H9 (cell line): ENCODE measurements around the gene ZSCAN5C. TPM values are rescaled to one million over a fixed set of nuclear protein-coding genes. Genes with fewer than 3 reads are reported as not detected.

Source experiments
- DNase-seq: peaks from one replicate; pipeline ENCODE4 v3.0.0-alpha.2; 2017
- H2AFZ ChIP-seq: one replicate; pipeline ENCODE4 v1.6.1; 2013; ENCODE audit warnings: mild to moderate bottlenecking, low read length, control low read depth, moderate library complexity
- H2AK5ac ChIP-seq: 2 replicates; pipeline ENCODE4 v1.6.1; 2013; ENCODE audit warnings: low read length, control low read depth, mixed read lengths; ENCODE audit not compliant: insufficient read length
- H2BK120ac ChIP-seq: one replicate; pipeline ENCODE4 v1.6.1; 2013; ENCODE audit warnings: low read depth, mild to moderate bottlenecking, low read length, control low read depth, inconsistent platforms; ENCODE audit not compliant: poor library complexity, severe bottlenecking
- H2BK12ac ChIP-seq: 2 replicates; pipeline ENCODE4 v1.6.1; 2013; ENCODE audit warnings: low read length, control low read depth, mixed read lengths, low read depth; ENCODE audit not compliant: insufficient read length
- H2BK15ac ChIP-seq: 2 replicates; pipeline ENCODE4 v1.6.1; 2013; ENCODE audit warnings: low read depth, low read length, control low read depth
- H2BK20ac ChIP-seq: one replicate; pipeline ENCODE4 v1.6.1; 2013; ENCODE audit warnings: low read depth, mild to moderate bottlenecking, low read length, control low read depth, inconsistent platforms; ENCODE audit not compliant: poor library complexity, severe bottlenecking
- H2BK5ac ChIP-seq: 2 replicates; pipeline ENCODE4 v1.6.1; 2013; ENCODE audit warnings: low read length, control low read depth, mixed read lengths; ENCODE audit not compliant: insufficient read length
- H3K14ac ChIP-seq: 2 replicates; pipeline ENCODE4 v1.6.1; 2013; ENCODE audit warnings: low read length, control low read depth; ENCODE audit not compliant: insufficient read depth
- H3K18ac ChIP-seq: 2 replicates; pipeline ENCODE4 v1.6.1; 2013; ENCODE audit warnings: low read depth, mild to moderate bottlenecking, mixed read lengths, low read length, control low read depth; ENCODE audit not compliant: insufficient read length
- H3K23ac ChIP-seq: 2 replicates; pipeline ENCODE4 v1.6.1; 2013; ENCODE audit warnings: low read length, control low read depth, mixed read lengths, low read depth; ENCODE audit not compliant: insufficient read length
- H3K23me2 ChIP-seq: 2 replicates; pipeline ENCODE4 v1.6.1; 2013; ENCODE audit warnings: low read depth, mild to moderate bottlenecking, mixed read lengths, low read length, control low read depth; ENCODE audit not compliant: insufficient read length, poor library complexity, severe bottlenecking
- H3K27ac ChIP-seq: 2 replicates; pipeline ENCODE4 v1.5.1; 2013; ENCODE audit warnings: low read length, control low read depth, mixed read lengths, low read depth; ENCODE audit not compliant: insufficient read length
- H3K27me3 ChIP-seq: 2 replicates; pipeline ENCODE4 v1.6.1; 2013; ENCODE audit warnings: low read length, control low read depth, inconsistent platforms; ENCODE audit not compliant: insufficient read depth
- H3K4ac ChIP-seq: 2 replicates; pipeline ENCODE4 v1.6.1; 2013; ENCODE audit warnings: low read depth, mild to moderate bottlenecking, control low read depth, inconsistent platforms, low read length, moderate library complexity
- H3K4me1 ChIP-seq: 2 replicates; pipeline ENCODE4 v1.6.1; 2013; ENCODE audit warnings: low read length, control low read depth, inconsistent platforms; ENCODE audit not compliant: insufficient read depth
- H3K4me2 ChIP-seq: 2 replicates; pipeline ENCODE4 v1.6.1; 2013; ENCODE audit warnings: low read length, control low read depth, mixed read lengths; ENCODE audit not compliant: insufficient read length, insufficient read depth
- H3K56ac ChIP-seq: 2 replicates; pipeline ENCODE4 v1.6.1; 2013; ENCODE audit warnings: low read depth, mild to moderate bottlenecking, mixed read lengths, low read length, control low read depth; ENCODE audit not compliant: insufficient read length
- H3K79me1 ChIP-seq: 2 replicates; pipeline ENCODE4 v1.6.1; 2013; ENCODE audit warnings: low read depth, mild to moderate bottlenecking, moderate library complexity, low read length, control low read depth, inconsistent platforms; ENCODE audit not compliant: insufficient read depth, poor library complexity, severe bottlenecking
- H3K79me2 ChIP-seq: 2 replicates; pipeline ENCODE4 v1.6.1; 2013; ENCODE audit warnings: low read length, control low read depth, inconsistent platforms; ENCODE audit not compliant: insufficient read depth
- H3K9ac ChIP-seq: 2 replicates; pipeline ENCODE4 v1.6.1; 2013; ENCODE audit warnings: low read length, control low read depth, mixed read lengths; ENCODE audit not compliant: insufficient read length; ENCODE audit errors: extremely low read depth
- H3K9me3 ChIP-seq: one replicate; pipeline ENCODE4 v1.6.1; 2013; ENCODE audit warnings: low read depth, low read length, inconsistent platforms; ENCODE audit not compliant: control insufficient read depth
- H3T11ph ChIP-seq: one replicate; pipeline ENCODE4 v1.6.1; 2013; ENCODE audit warnings: mild to moderate bottlenecking, low read length, control low read depth, inconsistent platforms
- H4K20me1 ChIP-seq: one replicate; pipeline ENCODE4 v1.6.1; 2013; ENCODE audit not compliant: control insufficient read depth, insufficient read length, insufficient read depth
- H4K5ac ChIP-seq: 2 replicates; pipeline ENCODE4 v1.6.1; 2013; ENCODE audit warnings: low read depth, mild to moderate bottlenecking, mixed read lengths, low read length, control low read depth; ENCODE audit not compliant: insufficient read length
- H4K8ac ChIP-seq: replicated peaks from 2 replicates; pipeline ENCODE4 v1.6.1; 2013; ENCODE audit warnings: low read length, control low read depth, mixed read lengths, low read depth; ENCODE audit not compliant: insufficient read length
- H4K91ac ChIP-seq: 2 replicates; pipeline ENCODE4 v1.6.1; 2013; ENCODE audit warnings: low read depth, mild to moderate bottlenecking, moderate library complexity, mixed read lengths, low read length, control low read depth; ENCODE audit not compliant: insufficient read length
- H3K27ac Mint-ChIP-seq, 3 experiments: 2 replicates in 2 of 3; 3 replicates in 1 of 3; pipeline ENCODE4 v1.8.0; 2020 to 2021; ENCODE audit warnings: mixed read lengths in 3 of 3, mild to moderate bottlenecking in 1 of 3, moderate library complexity in 1 of 3
- H3K27me3 Mint-ChIP-seq: 2 replicates; pipeline ENCODE4 v1.8.0; 2021; ENCODE audit warnings: low read depth, mild to moderate bottlenecking, moderate library complexity, mixed read lengths
- H3K36me3 Mint-ChIP-seq, 3 experiments: 2 replicates in 2 of 3; 3 replicates in 1 of 3; pipeline ENCODE4 v1.8.0; 2020 to 2021; ENCODE audit warnings: low read depth in 3 of 3, mixed read lengths in 3 of 3; ENCODE audit not compliant: insufficient read depth in 1 of 3
- H3K4me1 Mint-ChIP-seq, 2 experiments: 2 replicates each; pipeline ENCODE4 v1.8.0; 2020; ENCODE audit warnings: mixed read lengths in 2 of 2
- H3K4me3 Mint-ChIP-seq, 2 experiments: 2 replicates in 1 of 2; 3 replicates in 1 of 2; pipeline ENCODE4 v1.8.0; 2020 to 2021; ENCODE audit warnings: mild to moderate bottlenecking in 2 of 2, mixed read lengths in 2 of 2, moderate library complexity in 1 of 2
- H3K9me3 Mint-ChIP-seq, 2 experiments: 2 replicates in 1 of 2; 3 replicates in 1 of 2; pipeline ENCODE4 v1.8.0; 2020; ENCODE audit warnings: mild to moderate bottlenecking in 2 of 2, mixed read lengths in 2 of 2, moderate library complexity in 1 of 2
- CTCF ChIP-seq: fragments of 200-600 bp; sonication (generic); conservative IDR thresholded peaks from 3 replicates; pipeline ENCODE4 v1.8.0; 2021; ENCODE audit warnings: antibody characterized with exemption, mild to moderate bottlenecking
- WGBS: extraction: QIAGEN DNeasy Blood & Tissue Kit; methylation state at CpG from one replicate; pipeline ENCODE4 v1.1.7; 2013; ENCODE audit warnings: missing lambda C conversion rate, low lambda C conversion rate, mixed read lengths; ENCODE audit not compliant: insufficient read length; ENCODE audit errors: extremely low coverage; 5-methylcytosine and 5-hydroxymethylcytosine counted together
- total RNA-seq: library from RNA; stranded (reverse); gene quantifications from 2 replicates; pipeline ENCODE4 v1.2.1, GENCODE V29; 2021

Gene ZSCAN5C
- total RNA-seq, 1 experiment from 2014 or later: not detected

GRCh38 chr19:56253737-56254136, 51.7 kb downstream of the ZSCAN5C start:
- Histone ChIP-seq H3T11ph (no peak overlapping the region), H2BK20ac (no peak overlapping the region), H3K23ac (no peak overlapping the region), H3K79me1 (no peaks in the 10 kb centered on the region), H2BK12ac (no peak overlapping the region), H4K5ac (no peak overlapping the region), H4K20me1 (no peaks in the 10 kb centered on the region), H3K14ac (no peak overlapping the region), H3K9ac (no peak overlapping the region), H4K8ac (no peak overlapping the region), H2BK120ac (no peak overlapping the region), H3K27me3 (no peaks in the 10 kb centered on the region), H3K27ac (no peak overlapping the region), H3K56ac (no peak overlapping the region), H2BK15ac (no peak overlapping the region), H3K18ac (no peak overlapping the region), H2AK5ac (no peak overlapping the region), H3K79me2 (no peaks in the 10 kb centered on the region), H3K4me1 (no peaks in the 10 kb centered on the region), H2AFZ (no peak overlapping the region), H3K4ac (no peak overlapping the region), H4K91ac (no peak overlapping the region), H2BK5ac (no peak overlapping the region), H3K9me3 (peaks cover 4% of the 10 kb centered on the region), H3K23me2 (no peaks in the 10 kb centered on the region), H3K4me2 (no peak overlapping the region)
- H3K4me3 Mint-ChIP-seq: no peak overlapping the region
- WGBS: no CpG with 5 or more reads among the region's 5 CpGs
- peaks cover 2 to 10% (median 9%) of the 10 kb centered on the region in 3 experiments for H3K36me3 Mint-ChIP-seq
- no peak for DNase-seq
- TF ChIP-seq CTCF: peak; percentile 34; the same call in 1 of the 3 replicates
- H3K9me3 Mint-ChIP-seq: peaks cover 13 to 45% of the 10 kb centered on the region in 2 experiments
- H3K4me1 Mint-ChIP-seq: no peaks in the 10 kb centered on the region
- no peak overlapping the region for H3K27ac Mint-ChIP-seq
- peaks cover 37% of the 10 kb centered on the region for H3K27me3 Mint-ChIP-seq
